ENCODE data around the gene RPL11. TPM values are rescaled to one million over a fixed set of nuclear protein-coding genes. Genes with fewer than 3 reads are reported as not detected.

The RPL11 gene
- 1,000 to 10,000 TPM in 4 of 7 donors, 100 to 1,000 TPM in 3; 864 to 1,229 (median 1,082) TPM for total RNA-seq
- 1,000 to 10,000 TPM; 4,161 to 6,089 (median 5,782) TPM for polyA plus RNA-seq
- long read RNA-seq, donor 1, transcript RPL11-203 (5 exons, 879 nt) = minor isoform, 180 of 1,648 reads
- long read RNA-seq, donor 1, transcript RPL11-205 (4 exons, 539 nt) = minor isoform, 12 of 1,648 reads
- long read RNA-seq, donor 1, transcript RPL11-201 (6 exons, 660 nt) = minor isoform, 122 of 1,648 reads
- long read RNA-seq, donor 1, transcript RPL11-206 (6 exons, 1,017 nt) = major isoform, 866 of 1,648 reads
- long read RNA-seq, donor 1, partial matches to known transcripts = 414 of 1,648 reads
- long read RNA-seq, donor 1, other reads (novel, unspliced or antisense) = 51 of 1,648 reads
- long read RNA-seq, donor 2, transcript RPL11-201 (6 exons, 660 nt) = minor isoform, 102 of 1,495 reads
- long read RNA-seq, donor 2, transcript RPL11-203 (5 exons, 879 nt) = minor isoform, 150 of 1,495 reads
- long read RNA-seq, donor 2, transcript RPL11-206 (6 exons, 1,017 nt) = major isoform, 765 of 1,495 reads
- long read RNA-seq, donor 2, partial matches to known transcripts = 431 of 1,495 reads
- long read RNA-seq, donor 2, other reads (novel, unspliced or antisense) = 41 of 1,495 reads

GRCh38 chr1:23691499-23692307, at the start of gene RPL11:
Gene RPL11, plus strand, starts transcription at chr1:23691806. Its CDS starts 18 bp downstream, at chr1:23691824.
- TF ChIP-seq POLR2A (IDR thresholded peaks at IDR 0.05) (peak; percentile 36 to 74 (median 36)), POLR2AphosphoS5 (IDR thresholded peaks at IDR 0.05) (peak; percentile 93 to 96 (median 95))
- TF ChIP-seq, protein P1, sequence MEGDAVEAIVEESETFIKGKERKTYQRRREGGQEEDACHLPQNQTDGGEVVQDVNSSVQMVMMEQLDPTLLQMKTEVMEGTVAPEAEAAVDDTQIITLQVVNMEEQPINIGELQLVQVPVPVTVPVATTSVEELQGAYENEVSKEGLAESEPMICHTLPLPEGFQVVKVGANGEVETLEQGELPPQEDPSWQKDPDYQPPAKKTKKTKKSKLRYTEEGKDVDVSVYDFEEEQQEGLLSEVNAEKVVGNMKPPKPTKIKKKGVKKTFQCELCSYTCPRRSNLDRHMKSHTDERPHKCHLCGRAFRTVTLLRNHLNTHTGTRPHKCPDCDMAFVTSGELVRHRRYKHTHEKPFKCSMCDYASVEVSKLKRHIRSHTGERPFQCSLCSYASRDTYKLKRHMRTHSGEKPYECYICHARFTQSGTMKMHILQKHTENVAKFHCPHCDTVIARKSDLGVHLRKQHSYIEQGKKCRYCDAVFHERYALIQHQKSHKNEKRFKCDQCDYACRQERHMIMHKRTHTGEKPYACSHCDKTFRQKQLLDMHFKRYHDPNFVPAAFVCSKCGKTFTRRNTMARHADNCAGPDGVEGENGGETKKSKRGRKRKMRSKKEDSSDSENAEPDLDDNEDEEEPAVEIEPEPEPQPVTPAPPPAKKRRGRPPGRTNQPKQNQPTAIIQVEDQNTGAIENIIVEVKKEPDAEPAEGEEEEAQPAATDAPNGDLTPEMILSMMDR (IDR thresholded peaks at IDR 0.05 in 8 of 11, conservative IDR thresholded peaks at IDR 0.05 in 3 of 11) = peak; percentile 81 to 93 (median 88)
- peak within 1 kb of the TSS; percentile 84 to 93 (median 86) for H3K27ac ChIP-seq
- peak; percentile 96 for DNase-seq
- no peaks in the 10 kb centered on the region for H3K27me3 ChIP-seq (replicated peaks in 1 of 7)
- H3K9me3 ChIP-seq = peaks cover 0 to 8% (median 6%) of the 10 kb centered on the region in 8 donors
- peaks cover 0 to 44% (median 39%) of the 10 kb centered on the region in 6 donors for H3K36me3 ChIP-seq
- 0 to 1% (median 0%) methylated on average over 44 to 45 of the region's 45 CpGs for WGBS, 5 donors
- intact Hi-C loops (cut with DNase I; ENCODE audit: low total_unique reads) = loop anchor here (10.0 kb wide), 1 partner anchor 53 kb away; the partner anchor contains the start of gene ELOA
- H3K4me1 ChIP-seq = peaks cover 20 to 54% (median 51%) of the 10 kb centered on the region in 6 donors
- H3K4me3 ChIP-seq = peak within 1 kb of the TSS; percentile 60 to 87 (median 78)

GRCh38 chr1:23643736-23644554, 47.7 kb upstream of the RPL11 start:
- DNase-seq = no peak
- no peaks in the 10 kb centered on the region for H3K9me3 ChIP-seq
- no peak overlapping the region for H3K4me3 ChIP-seq
- no peaks in the 10 kb centered on the region for H3K4me1 ChIP-seq
- 64 to 74% (median 69%) methylated on average over 7 of the region's 7 CpGs for WGBS, 5 donors
- no peaks in the 10 kb centered on the region for H3K27me3 ChIP-seq (replicated peaks in 1 of 7)
- H3K27ac ChIP-seq = no peak overlapping the region
- TF ChIP-seq POLR2AphosphoS5 (IDR thresholded peaks at IDR 0.05) (no peak), POLR2A (IDR thresholded peaks at IDR 0.05) (no peak)
- TF ChIP-seq, protein P1 (IDR thresholded peaks at IDR 0.05 in 8 of 11, conservative IDR thresholded peaks at IDR 0.05 in 3 of 11) = no peak
- no peaks in the 10 kb centered on the region for H3K36me3 ChIP-seq
- intact Hi-C loops (cut with DNase I; ENCODE audit: low total_unique reads) = no loop called here

- Histone ChIP-seq H3K9me3 (no peaks in the 10 kb centered on the region), H3K27me3 (replicated peaks in 1 of 7) (no peaks in the 10 kb centered on the region), H3K4me1 (no peaks in the 10 kb centered on the region), H3K4me3 (no peak overlapping the region), H3K36me3 (no peaks in the 10 kb centered on the region), H3K27ac (no peak overlapping the region)
- WGBS, 5 donors = 76 to 91% (median 90%) methylated on average over 5 of the region's 5 CpGs
- intact Hi-C loops (cut with DNase I; ENCODE audit: low total_unique reads) = no loop called here
- DNase-seq = no peak
- TF ChIP-seq POLR2A (IDR thresholded peaks at IDR 0.05) = no peak
- TF ChIP-seq, protein P1 (IDR thresholded peaks at IDR 0.05 in 8 of 11, conservative IDR thresholded peaks at IDR 0.05 in 3 of 11) = no peak
- no peak for TF ChIP-seq POLR2AphosphoS5 (IDR thresholded peaks at IDR 0.05)
Measured at GRCh38 chr1:23644555-23644866, 47.1 kb upstream of the RPL11 start.
